B cell (primary cell): ENCODE data around the gene SPINK14. TPM values are rescaled to one million over a fixed set of nuclear protein-coding genes. Genes with fewer than 3 reads are reported as not detected.

ENCODE experiments used
- ATAC-seq: fragments of 200-7000 bp; cut with Tn5 transposase; one replicate; pipeline ENCODE4 v1.10.0; 2021; ENCODE audit warnings: low read depth, mild to moderate bottlenecking, moderate number of reproducible peaks, moderate library complexity
- CTCF ChIA-PET: fragments of 350-600 bp; sonication (Branson Sonifier 250); formaldehyde crosslinking; loops from one replicate; lab custom pipeline; 2021; ENCODE audit warnings: antibody characterized with exemption, inconsistent platforms; lab: Charles Lee
- POLR2A ChIA-PET: fragments of 350-600 bp; sonication (Branson Sonifier 250); formaldehyde crosslinking; loops from one replicate; lab custom pipeline; 2021; ENCODE audit warnings: antibody characterized with exemption; lab: Charles Lee
- DNase-seq: peaks from one replicate; pipeline ENCODE4 v3.0.0; 2013
- H2AFZ ChIP-seq: 2 replicates; pipeline ENCODE4 v1.6.1; 2012; ENCODE audit warnings: mild to moderate bottlenecking, low read depth, low read length; ENCODE audit not compliant: insufficient read depth, poor library complexity, severe bottlenecking
- H3K27ac ChIP-seq, 2 donors: 1 replicate in 1 of 2; 2 replicates in 1 of 2; pipeline ENCODE4 v1.5.1; 2012 to 2013; ENCODE audit warnings: low read length in 2 of 2, mild to moderate bottlenecking in 2 of 2, moderate library complexity in 1 of 2
- H3K27me3 ChIP-seq, 4 experiments: fragments of 200-600 bp in 1 of 4; sonication (generic) in 1 of 4; replicated peaks in 1 of 4; 1 replicate in 2 of 4; 2 replicates in 2 of 4; pipeline versions ENCODE4 v1.6.1 to v1.7.0; 2013 to 2016; ENCODE audit warnings: low read length in 3 of 4, mild to moderate bottlenecking in 2 of 4, mixed read lengths in 1 of 4, moderate library complexity in 1 of 4; ENCODE audit not compliant: insufficient read depth in 4 of 4, control insufficient read depth in 3 of 4; ENCODE audit errors: control extremely low read depth in 1 of 4
- H3K36me3 ChIP-seq, 2 experiments: replicated peaks in 1 of 2; 1 replicate in 1 of 2; 2 replicates in 1 of 2; pipeline versions ENCODE4 v1.6.1 to v1.7.1; 2013; ENCODE audit warnings: low read length in 1 of 2; ENCODE audit not compliant: insufficient read depth in 2 of 2, control insufficient read depth in 1 of 2; ENCODE audit errors: control extremely low read depth in 1 of 2, extremely low read depth in 1 of 2
- H3K4me1 ChIP-seq, 2 donors: fragments of 200-600 bp in 1 of 2; sonication (generic) in 1 of 2; 1 replicate in 1 of 2; 2 replicates in 1 of 2; pipeline versions ENCODE4 v1.5.1 to v1.6.1; 2013 to 2017; ENCODE audit warnings: low read length in 2 of 2; ENCODE audit not compliant: control insufficient read depth in 2 of 2, insufficient read depth in 2 of 2
- H3K4me2 ChIP-seq: replicated peaks from 2 replicates; pipeline ENCODE3; 2012; ENCODE audit warnings: mild to moderate bottlenecking, low read depth, low read length; ENCODE audit not compliant: poor library complexity, severe bottlenecking
- H3K4me3 ChIP-seq, 5 experiments: fragments of 200-600 bp in 1 of 5; sonication (generic) in 1 of 5; 1 replicate in 3 of 5; 2 replicates in 2 of 5; pipeline versions ENCODE4 v1.5.1 to v1.7.0; 2011 to 2016; ENCODE audit warnings: low read length in 4 of 5, mild to moderate bottlenecking in 4 of 5, low read depth in 2 of 5, control low read depth in 1 of 5, moderate library complexity in 1 of 5; ENCODE audit not compliant: insufficient read depth in 1 of 5; ENCODE audit errors: control extremely low read depth in 1 of 5, extremely low read depth in 1 of 5
- H3K79me2 ChIP-seq: fragments of 200-600 bp; sonication (generic); one replicate; pipeline ENCODE4 v1.6.0; 2016; ENCODE audit warnings: low read length; ENCODE audit not compliant: control insufficient read depth, insufficient read depth
- H3K9ac ChIP-seq: fragments of 200-600 bp; sonication (generic); 2 replicates; pipeline ENCODE4 v1.6.1; 2017; ENCODE audit warnings: mild to moderate bottlenecking, low read length, moderate library complexity
- H3K9me3 ChIP-seq, 3 donors: one replicate each; pipeline versions ENCODE4 v1.6.1 to v1.7.1; 2013; ENCODE audit warnings: low read length in 2 of 3; ENCODE audit not compliant: control insufficient read depth in 2 of 3, insufficient read depth in 1 of 3; ENCODE audit errors: control extremely low read depth in 1 of 3
- H4K20me1 ChIP-seq: 2 replicates; pipeline ENCODE4 v1.6.0; 2012; ENCODE audit warnings: mild to moderate bottlenecking, low read length; ENCODE audit not compliant: insufficient read depth, control insufficient read depth, poor library complexity, severe bottlenecking
- H3K27ac Mint-ChIP-seq: one replicate; pipeline ENCODE4 v1.8.0; 2021; ENCODE audit warnings: mixed read lengths
- H3K27me3 Mint-ChIP-seq: one replicate; pipeline ENCODE4 v1.8.0; 2021; ENCODE audit warnings: mixed read lengths
- H3K4me1 Mint-ChIP-seq: one replicate; pipeline ENCODE4 v1.8.0; 2021; ENCODE audit warnings: mixed read lengths
- H3K4me3 Mint-ChIP-seq: one replicate; pipeline ENCODE4 v1.8.0; 2021; ENCODE audit warnings: mixed read lengths
- H3K9me3 Mint-ChIP-seq: one replicate; pipeline ENCODE4 v1.8.0; 2022; ENCODE audit warnings: mixed read lengths; ENCODE audit not compliant: insufficient read depth
- CTCF ChIP-seq: fragments of 200-600 bp; IDR thresholded peaks from one replicate; pipeline ENCODE4 v1.8.0; 2022; ENCODE audit warnings: antibody characterized with exemption, mild to moderate bottlenecking
- EZH2 ChIP-seq: IDR thresholded peaks from 2 replicates; pipeline ENCODE4 v1.6.1; 2012; ENCODE audit warnings: borderline replicate concordance, low read depth, mild to moderate bottlenecking, moderate library complexity, low read length; ENCODE audit not compliant: insufficient read depth, poor library complexity, severe bottlenecking
- WGBS: methylation state at CpG from one replicate; pipeline ENCODE4 v1.1.5; 2013; ENCODE audit warnings: missing lambda C conversion rate; ENCODE audit not compliant: insufficient coverage; 5-methylcytosine and 5-hydroxymethylcytosine counted together
- intact Hi-C: fragments of 100-400 bp; cut with micrococcal nuclease; formaldehyde crosslinking; loops from one replicate; pipeline ENCODE4 v1.10.0; 2022
- polyA plus RNA-seq: library from polyadenylated mRNA; depleted of rRNA; stranded (reverse); fragments of >200 nt; gene quantifications from 2 replicates; pipeline ENCODE4 v1.2.3, GENCODE V29; 2012
- total RNA-seq, 2 donors: library from RNA; stranded (reverse); fragments of 120-200 nt in 1 of 2; gene quantifications; 1 replicate in 1 of 2; 2 replicates in 1 of 2; pipeline versions ENCODE4 v1.2.3 to v1.2.4, GENCODE V29; 2013 to 2022

The SPINK14 gene
- total and polyA plus RNA-seq, 2 donors (not counting 1 experiment from before 2014, with no cell fraction given) = not detected

- H3K4me2 ChIP-seq = no peak overlapping the region
- 83% methylated on average over 2 of the region's 2 CpGs for WGBS
- H3K9ac ChIP-seq = no peak overlapping the region
- no peaks in the 10 kb centered on the region for H3K4me1 ChIP-seq
- H3K4me3 ChIP-seq = no peak overlapping the region
- no peak overlapping the region for H3K4me3 Mint-ChIP-seq
- ATAC-seq (no peak), DNase-seq (no peak)
- CTCF ChIA-PET = no interaction called here
- intact Hi-C loops = loop anchor here (10.0 kb wide), 1 partner anchor 938 kb away; no protein-coding TSS in a partner anchor
- no peaks in the 10 kb centered on the region for H3K9me3 Mint-ChIP-seq
- no peaks in the 10 kb centered on the region for H3K4me1 Mint-ChIP-seq
- TF ChIP-seq EZH2 (no peak), CTCF (no peak)
- no peak overlapping the region for H3K27ac Mint-ChIP-seq
- H3K27me3 Mint-ChIP-seq = peaks cover 17% of the 10 kb centered on the region
- H3K9me3 ChIP-seq = no peaks in the 10 kb centered on the region
- no peak overlapping the region for H2AFZ ChIP-seq
- H3K27me3 ChIP-seq = no peaks in the 10 kb centered on the region
- no peaks in the 10 kb centered on the region for H4K20me1 ChIP-seq
- POLR2A ChIA-PET = no interaction called here
- H3K79me2 ChIP-seq = no peaks in the 10 kb centered on the region
- no peak overlapping the region for H3K27ac ChIP-seq
- no peaks in the 10 kb centered on the region for H3K36me3 ChIP-seq
These were observed 8.1 kb downstream of the SPINK14 start for GRCh38 chr5:148176480-148176879.

- Histone ChIP-seq H3K4me2 (no peak overlapping the region), H3K27ac (no peak overlapping the region), H3K4me3 (no peak overlapping the region), H2AFZ (no peak overlapping the region), H3K9ac (no peak overlapping the region), H3K4me1 (no peaks in the 10 kb centered on the region), H3K36me3 (no peaks in the 10 kb centered on the region), H3K79me2 (no peaks in the 10 kb centered on the region), H3K27me3 (no peaks in the 10 kb centered on the region), H4K20me1 (no peaks in the 10 kb centered on the region), H3K9me3 (no peaks in the 10 kb centered on the region)
- ATAC-seq (no peak), DNase-seq (no peak)
- TF ChIP-seq CTCF (no peak), EZH2 (no peak)
- Mint-ChIP-seq H3K4me1 (no peaks in the 10 kb centered on the region), H3K9me3 (no peaks in the 10 kb centered on the region), H3K27ac (no peak overlapping the region), H3K4me3 (no peak overlapping the region), H3K27me3 (peaks cover 17% of the 10 kb centered on the region)
- intact Hi-C loops = loop anchor here (10.0 kb wide), 1 partner anchor 938 kb away; no protein-coding TSS in a partner anchor
- CTCF ChIA-PET = interaction anchor here (1.5 kb wide), 1 partner anchor 554 kb away, joined by 4 read pairs; no protein-coding TSS in a partner anchor
- POLR2A ChIA-PET = no interaction called here
- no CpG with 5 or more reads among the region's 1 CpG for WGBS
These were observed 8.9 kb downstream of the SPINK14 start for GRCh38 chr5:148177207-148177606.
